Measurements from ENCODE around the gene EPC1.
"Not testable (repeated sequence)": the region's sequence is repeated elsewhere in the genome, so short reads cannot be mapped to it uniquely, and the experiment has no call there.

The EPC1 gene, protein sequence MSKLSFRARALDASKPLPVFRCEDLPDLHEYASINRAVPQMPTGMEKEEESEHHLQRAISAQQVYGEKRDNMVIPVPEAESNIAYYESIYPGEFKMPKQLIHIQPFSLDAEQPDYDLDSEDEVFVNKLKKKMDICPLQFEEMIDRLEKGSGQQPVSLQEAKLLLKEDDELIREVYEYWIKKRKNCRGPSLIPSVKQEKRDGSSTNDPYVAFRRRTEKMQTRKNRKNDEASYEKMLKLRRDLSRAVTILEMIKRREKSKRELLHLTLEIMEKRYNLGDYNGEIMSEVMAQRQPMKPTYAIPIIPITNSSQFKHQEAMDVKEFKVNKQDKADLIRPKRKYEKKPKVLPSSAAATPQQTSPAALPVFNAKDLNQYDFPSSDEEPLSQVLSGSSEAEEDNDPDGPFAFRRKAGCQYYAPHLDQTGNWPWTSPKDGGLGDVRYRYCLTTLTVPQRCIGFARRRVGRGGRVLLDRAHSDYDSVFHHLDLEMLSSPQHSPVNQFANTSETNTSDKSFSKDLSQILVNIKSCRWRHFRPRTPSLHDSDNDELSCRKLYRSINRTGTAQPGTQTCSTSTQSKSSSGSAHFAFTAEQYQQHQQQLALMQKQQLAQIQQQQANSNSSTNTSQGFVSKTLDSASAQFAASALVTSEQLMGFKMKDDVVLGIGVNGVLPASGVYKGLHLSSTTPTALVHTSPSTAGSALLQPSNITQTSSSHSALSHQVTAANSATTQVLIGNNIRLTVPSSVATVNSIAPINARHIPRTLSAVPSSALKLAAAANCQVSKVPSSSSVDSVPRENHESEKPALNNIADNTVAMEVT

DNA sequence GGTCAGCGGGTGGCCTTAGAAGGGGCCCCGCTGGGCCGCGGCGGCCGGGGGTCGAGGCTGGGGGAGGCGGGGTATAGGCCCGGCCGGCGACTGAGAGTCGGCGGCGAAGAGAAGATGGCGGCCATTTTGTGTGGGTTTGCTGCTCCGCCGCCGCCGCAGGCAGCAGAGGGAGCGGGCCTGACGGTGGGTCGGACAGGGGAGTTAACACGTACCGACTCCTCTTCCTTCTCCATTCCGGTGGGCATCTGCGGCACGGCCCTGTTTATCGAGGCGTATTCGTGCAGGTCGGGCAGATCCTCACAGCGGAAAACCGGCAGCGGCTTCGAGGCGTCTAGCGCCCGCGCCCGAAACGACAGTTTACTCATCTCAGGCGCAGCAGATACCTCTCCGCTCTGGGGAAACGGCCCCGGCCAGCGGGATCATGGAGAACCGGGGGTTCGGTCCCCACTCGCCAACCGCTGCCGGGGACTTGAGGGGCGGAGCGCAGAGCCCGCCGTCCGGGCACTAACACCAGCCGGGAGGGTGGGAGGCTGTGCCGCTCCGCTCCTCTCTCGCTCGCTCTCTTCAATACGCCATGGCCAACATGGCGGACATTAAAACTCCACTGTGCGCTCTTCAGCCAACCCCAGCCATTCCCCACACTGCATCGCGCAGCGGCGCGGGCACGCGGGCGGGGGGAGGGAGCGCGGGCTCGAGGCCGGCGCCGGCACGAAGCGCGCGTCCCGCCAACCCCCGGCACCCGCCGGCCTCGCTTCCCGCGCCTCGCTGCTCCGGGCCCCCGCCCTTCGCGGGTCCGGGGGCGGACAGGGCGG is at the start of gene EPC1:
Gene EPC1 (minus strand): TSS at position 608 of the 812 bp plus-strand sequence. CDS start 243 bp downstream, at position 365.
- Mint-ChIP-seq H3K9me3 (no peaks in the 10 kb centered on the region), H3K4me1 (peaks cover 61% of the 10 kb centered on the region), H3K27me3 (no peaks in the 10 kb centered on the region), H3K4me3 (peak within 1 kb of the TSS; percentile 96), H3K27ac (peak within 1 kb of the TSS; percentile 100), H3K36me3 (peaks cover 9% of the 10 kb centered on the region)
- peak; percentile 90 for ATAC-seq

DNA sequence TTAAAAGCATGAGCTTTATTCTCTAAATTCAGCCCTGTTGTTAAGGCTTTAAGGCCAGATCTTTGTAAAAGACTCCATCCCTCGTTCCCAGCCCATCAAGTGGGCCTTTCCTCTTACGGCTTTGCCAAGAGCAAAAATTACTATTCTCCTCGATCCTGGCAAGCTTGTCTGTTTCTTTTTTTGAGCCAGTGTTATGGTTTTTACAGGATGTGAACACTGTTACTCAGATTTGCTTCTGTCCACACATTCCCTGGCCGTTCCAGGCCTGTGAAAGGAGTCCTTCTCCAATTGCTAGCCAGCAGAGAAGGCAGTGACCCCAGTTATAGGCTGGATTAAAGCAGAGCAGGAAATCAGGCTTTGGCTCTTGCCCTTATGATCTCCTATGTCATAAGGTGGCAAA is 47.0 kb upstream of the EPC1 start:
- Mint-ChIP-seq H3K36me3 (no peaks in the 10 kb centered on the region), H3K4me3 (no peak overlapping the region), H3K27me3 (no peaks in the 10 kb centered on the region), H3K27ac (no peak overlapping the region), H3K9me3 (peaks cover 7% of the 10 kb centered on the region), H3K4me1 (no peaks in the 10 kb centered on the region)
- ATAC-seq: no peak

DNA sequence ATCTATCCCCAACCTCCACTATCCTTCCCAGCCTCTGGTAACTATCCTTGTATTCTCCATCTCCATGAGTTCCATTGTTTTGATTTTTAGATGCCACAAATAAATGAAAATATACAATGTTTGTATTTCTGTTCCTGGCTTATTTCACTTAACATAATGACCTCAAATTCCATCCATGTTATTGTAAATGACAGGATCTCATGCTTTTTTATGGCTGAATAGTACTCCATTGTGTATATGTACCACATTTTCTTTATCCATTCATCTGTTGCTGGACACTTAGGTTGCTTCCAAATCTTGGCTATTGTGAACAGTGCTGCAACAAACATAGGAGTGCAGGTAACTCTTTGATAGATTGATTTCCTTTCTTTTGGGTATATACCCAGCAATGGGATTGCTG is 45.3 kb upstream of the EPC1 start:
- H3K4me1 Mint-ChIP-seq, H3K9me3 Mint-ChIP-seq, H3K27ac Mint-ChIP-seq, H3K4me3 Mint-ChIP-seq, H3K27me3 Mint-ChIP-seq, H3K36me3 Mint-ChIP-seq, ATAC-seq: not testable (repeated sequence)

DNA sequence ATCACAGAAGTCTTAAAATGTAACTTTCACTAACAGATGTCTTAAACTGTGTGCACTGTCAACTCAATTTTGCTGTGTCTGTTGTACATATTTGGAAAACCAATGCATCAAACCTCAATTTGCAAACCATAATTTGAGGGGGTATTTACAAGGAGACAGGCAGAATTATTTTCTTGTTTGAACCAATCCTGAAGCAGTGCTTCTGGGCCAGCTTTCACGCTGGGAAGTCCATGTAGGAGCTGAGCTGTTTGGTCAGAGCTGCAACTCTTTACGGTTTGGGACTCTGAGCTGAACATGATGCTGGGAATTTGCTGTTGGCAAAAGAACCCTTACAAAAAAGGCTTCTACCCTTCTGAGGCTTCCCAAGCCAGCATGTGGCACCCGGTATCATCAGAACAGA is 43.2 kb upstream of the EPC1 start:
- Mint-ChIP-seq H3K4me3 (no peak overlapping the region), H3K4me1 (no peaks in the 10 kb centered on the region), H3K27me3 (no peaks in the 10 kb centered on the region), H3K9me3 (peaks cover 8% of the 10 kb centered on the region), H3K27ac (no peak overlapping the region), H3K36me3 (no peaks in the 10 kb centered on the region)
- ATAC-seq: no peak

DNA sequence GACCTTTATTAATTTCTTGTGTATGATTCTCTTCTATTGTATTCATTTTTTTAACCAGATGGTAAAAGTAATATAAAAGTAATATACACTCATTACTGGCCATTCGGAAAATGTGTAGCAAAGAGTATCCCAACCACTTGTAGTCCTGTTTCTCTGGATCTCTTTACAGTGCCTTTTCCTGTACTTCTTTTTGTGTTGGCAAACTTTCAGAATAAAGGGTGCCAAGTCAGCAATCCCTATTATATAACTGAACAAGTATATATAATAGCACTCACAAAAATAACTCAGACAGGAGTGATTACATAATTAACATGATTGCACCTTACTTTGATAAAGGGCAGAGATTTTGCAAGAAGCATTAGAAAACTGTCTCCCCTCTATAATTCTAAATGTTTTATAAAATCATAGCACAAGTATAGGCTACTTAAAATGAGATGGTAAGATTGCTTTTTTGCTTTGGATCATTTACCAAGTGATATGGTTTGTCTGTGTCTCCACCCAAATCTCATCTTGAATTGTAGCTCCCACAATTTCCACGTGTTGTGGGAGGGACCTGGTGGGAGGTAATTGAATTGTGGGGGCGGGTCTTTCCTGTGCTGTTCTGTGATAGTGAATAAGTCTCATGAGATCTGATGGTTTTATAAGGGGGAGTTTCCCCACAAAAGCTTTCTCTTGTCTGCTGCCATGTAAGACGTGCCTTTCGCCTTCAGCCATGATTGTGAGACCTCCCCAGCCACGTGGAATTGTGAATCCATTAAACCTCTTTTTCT is 41.5 kb upstream of the EPC1 start:
- Mint-ChIP-seq H3K27ac (no peak overlapping the region), H3K4me1 (no peaks in the 10 kb centered on the region), H3K27me3 (no peaks in the 10 kb centered on the region), H3K9me3 (peaks cover 8% of the 10 kb centered on the region), H3K36me3 (no peaks in the 10 kb centered on the region), H3K4me3 (no peak overlapping the region)
- no peak for ATAC-seq

DNA sequence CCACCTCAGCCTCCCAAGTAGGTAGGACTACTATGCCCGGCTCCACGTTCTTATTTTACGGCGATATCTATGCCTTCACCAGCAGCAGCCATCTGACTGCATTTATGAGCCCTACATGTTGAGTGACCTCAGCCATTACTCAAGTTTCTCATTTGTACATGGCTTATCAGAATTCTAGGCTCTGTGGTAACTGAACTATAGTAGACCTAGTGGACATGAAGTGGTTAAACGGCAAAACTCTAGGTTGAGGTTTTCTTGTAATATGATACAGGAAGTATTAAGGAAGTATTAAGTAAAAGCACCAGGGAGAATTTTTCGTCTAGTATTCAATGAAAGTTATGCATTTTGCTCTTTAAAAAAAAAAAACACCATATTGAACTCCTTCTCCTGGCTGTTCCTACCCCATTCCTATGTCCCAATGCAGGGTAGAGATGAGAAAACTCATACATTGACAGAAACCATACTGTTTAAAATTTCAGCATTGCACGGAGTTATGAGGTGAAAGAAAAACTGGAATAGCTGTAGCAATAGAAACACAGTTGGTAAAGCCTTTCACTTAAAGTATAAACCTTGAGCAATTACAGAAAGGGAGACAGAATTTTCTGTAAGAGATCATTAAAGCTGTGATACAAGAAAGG is 39.8 kb upstream of the EPC1 start:
- no peak overlapping the region for H3K4me3 Mint-ChIP-seq
- no peaks in the 10 kb centered on the region for H3K4me1 Mint-ChIP-seq
- H3K27me3 Mint-ChIP-seq: no peaks in the 10 kb centered on the region
- H3K36me3 Mint-ChIP-seq: no peaks in the 10 kb centered on the region
- no peak overlapping the region for H3K27ac Mint-ChIP-seq
- peaks cover 3% of the 10 kb centered on the region for H3K9me3 Mint-ChIP-seq
- ATAC-seq: no peak

DNA sequence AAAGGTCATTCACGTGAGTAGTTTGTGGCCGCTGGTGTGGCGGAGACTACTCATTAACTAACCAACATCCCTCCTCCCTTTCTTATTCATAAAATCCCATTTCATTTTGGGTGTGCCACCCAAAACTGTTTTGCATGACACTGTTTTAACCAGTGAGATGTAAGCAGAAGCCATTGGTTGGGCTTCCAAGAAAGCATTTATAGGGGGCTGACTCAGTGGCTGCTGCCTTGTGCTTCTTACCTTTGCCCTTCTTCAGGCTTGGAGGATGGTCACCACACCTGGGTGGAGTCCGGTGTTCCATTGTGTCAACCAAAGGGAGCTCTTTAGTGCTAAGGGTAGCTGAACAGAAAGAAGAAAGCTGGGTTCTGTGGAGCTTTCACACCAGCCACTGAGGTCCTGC is 37.2 kb upstream of the EPC1 start:
- H3K36me3 Mint-ChIP-seq: no peaks in the 10 kb centered on the region
- H3K27ac Mint-ChIP-seq: no peak overlapping the region
- H3K4me1 Mint-ChIP-seq: no peaks in the 10 kb centered on the region
- no peaks in the 10 kb centered on the region for H3K27me3 Mint-ChIP-seq
- H3K4me3 Mint-ChIP-seq: no peak overlapping the region
- H3K9me3 Mint-ChIP-seq: peaks cover 3% of the 10 kb centered on the region
- ATAC-seq: no peak

DNA sequence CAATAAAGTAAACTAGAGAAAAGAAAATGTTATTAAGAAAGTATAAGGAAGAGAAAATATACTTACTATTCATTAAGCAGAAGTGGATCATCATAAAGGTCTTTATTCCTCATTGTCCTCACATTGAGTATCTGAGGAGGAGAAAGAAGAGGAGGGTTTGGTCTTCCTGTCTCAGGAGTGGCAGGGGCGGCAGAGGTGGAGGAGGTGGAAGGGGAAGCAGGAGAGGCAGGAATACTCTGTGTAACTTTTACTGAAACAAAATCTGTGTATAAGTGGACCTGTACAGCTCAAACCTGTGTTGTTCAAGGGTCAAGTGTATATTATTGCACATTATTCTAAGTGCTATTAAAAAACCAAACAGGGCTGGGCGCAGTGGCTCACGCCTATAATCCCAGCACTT is 34.2 kb upstream of the EPC1 start:
- Mint-ChIP-seq H3K4me1 (no peaks in the 10 kb centered on the region), H3K27ac (no peak overlapping the region), H3K4me3 (no peak overlapping the region), H3K9me3 (no peaks in the 10 kb centered on the region), H3K36me3 (no peaks in the 10 kb centered on the region), H3K27me3 (no peaks in the 10 kb centered on the region)
- no peak for ATAC-seq

DNA sequence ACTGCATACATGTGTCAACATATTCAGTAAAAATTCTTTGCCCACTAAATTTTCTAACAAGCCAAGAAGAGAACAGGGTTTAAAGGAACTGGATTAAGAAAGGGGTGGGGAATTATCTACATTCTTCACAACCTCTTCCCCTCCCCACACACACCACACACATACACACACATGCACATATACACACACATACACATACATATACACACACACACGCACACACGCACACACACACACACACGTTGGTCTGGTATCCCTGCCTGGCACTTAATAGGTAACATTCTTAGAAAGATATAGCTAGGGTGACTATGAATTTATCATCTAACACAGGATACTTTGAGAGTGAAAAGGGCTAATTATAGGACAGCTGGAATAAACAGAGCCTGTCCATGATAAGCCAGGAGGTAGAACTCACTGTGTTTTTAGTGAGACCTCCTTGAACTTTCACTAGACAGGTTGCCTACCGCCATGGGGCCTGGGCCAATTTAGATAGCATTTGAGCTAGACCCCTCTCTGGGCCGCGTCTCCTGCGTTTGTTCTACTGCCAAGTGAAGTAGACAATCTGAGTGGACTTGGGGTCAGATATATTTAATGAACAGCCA is 33.1 kb upstream of the EPC1 start:
- Mint-ChIP-seq H3K4me1 (peaks cover 6% of the 10 kb centered on the region), H3K27ac (no peak overlapping the region), H3K9me3 (no peaks in the 10 kb centered on the region), H3K4me3 (no peak overlapping the region), H3K27me3 (no peaks in the 10 kb centered on the region), H3K36me3 (no peaks in the 10 kb centered on the region)
- ATAC-seq: no peak

DNA sequence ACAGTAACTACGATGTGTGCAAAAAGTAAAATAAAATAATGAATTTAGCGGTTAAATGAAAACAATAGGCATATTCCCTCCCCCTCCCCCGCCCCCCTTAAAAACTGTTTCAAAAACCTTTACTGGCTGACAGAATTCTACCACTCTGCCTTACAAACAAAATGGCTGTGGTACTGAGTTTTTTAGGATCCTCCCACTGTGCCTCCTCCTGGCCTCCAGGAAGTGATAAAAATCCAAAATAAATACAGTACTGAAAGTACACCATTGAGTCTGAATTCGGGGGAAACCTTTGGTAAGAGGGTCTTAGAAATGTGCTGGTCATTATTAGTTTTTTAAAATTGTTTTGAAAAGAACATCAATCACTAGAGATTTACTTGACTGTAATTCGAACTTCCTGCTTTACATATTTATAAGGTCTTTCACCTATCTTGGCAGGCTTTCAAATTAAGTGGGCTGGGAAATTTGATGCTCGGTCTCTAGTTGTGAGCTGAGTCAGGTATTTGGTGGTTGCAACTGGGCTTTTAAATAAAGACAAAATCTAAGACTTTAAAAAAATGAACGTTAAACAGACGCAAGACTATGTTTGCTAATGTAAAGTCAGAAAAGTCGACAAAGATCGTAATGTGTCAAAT is 32.5 kb upstream of the EPC1 start:
- Mint-ChIP-seq H3K4me3 (no peak overlapping the region), H3K27me3 (no peaks in the 10 kb centered on the region), H3K27ac (no peak overlapping the region), H3K4me1 (peaks cover 10% of the 10 kb centered on the region), H3K36me3 (no peaks in the 10 kb centered on the region), H3K9me3 (no peaks in the 10 kb centered on the region)
- peak; percentile 66 for ATAC-seq

DNA sequence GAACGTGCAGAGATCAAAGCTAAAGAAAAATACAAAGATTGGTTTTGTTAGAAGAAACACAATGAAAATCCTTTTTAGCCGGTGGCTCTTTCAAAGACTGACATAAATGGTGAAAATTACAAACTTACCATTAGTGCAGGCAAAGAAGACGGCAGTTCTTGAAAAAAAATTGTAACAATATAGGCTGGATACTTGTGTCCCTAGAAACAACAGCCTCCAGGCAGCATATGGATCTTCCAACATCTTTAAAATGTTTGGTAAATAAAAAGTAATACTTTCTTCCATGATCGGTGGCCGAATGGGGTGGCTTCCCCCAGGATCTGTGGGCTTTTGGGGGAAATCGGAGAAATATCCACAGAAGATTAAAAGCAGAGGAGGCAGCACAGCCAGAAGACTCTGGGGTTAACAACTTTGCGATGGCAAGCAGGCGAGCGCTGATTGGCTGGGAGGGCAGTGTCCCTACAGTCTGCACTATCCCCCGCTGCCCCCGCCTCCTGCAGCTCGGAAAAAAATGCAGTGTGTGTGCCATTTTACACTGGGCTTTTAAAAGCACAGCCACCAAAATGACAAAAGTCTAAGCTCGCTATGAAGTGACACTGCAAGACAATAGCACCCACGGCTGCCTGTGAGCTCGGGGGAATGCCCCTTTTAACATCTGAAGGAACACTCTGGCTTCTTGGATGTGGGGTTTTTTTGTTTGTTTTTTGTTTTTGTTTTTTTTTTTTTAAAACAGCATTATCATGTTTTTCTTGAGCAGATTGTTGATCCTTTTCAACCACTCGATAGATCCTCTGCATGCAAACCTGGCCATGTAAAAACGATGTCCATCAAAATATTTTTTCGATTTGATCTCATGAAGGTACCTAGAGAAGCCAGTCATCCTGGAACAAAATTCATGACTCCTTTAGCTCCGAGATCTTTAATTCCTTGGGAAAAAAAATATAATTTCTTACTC is 31.7 kb upstream of the EPC1 start:
- H3K4me3 Mint-ChIP-seq: no peak overlapping the region
- H3K27me3 Mint-ChIP-seq: no peaks in the 10 kb centered on the region
- H3K9me3 Mint-ChIP-seq: peaks cover 2% of the 10 kb centered on the region
- H3K36me3 Mint-ChIP-seq: no peaks in the 10 kb centered on the region
- ATAC-seq: peak; percentile 99
- peaks cover 14% of the 10 kb centered on the region for H3K4me1 Mint-ChIP-seq
- no peak overlapping the region for H3K27ac Mint-ChIP-seq

DNA sequence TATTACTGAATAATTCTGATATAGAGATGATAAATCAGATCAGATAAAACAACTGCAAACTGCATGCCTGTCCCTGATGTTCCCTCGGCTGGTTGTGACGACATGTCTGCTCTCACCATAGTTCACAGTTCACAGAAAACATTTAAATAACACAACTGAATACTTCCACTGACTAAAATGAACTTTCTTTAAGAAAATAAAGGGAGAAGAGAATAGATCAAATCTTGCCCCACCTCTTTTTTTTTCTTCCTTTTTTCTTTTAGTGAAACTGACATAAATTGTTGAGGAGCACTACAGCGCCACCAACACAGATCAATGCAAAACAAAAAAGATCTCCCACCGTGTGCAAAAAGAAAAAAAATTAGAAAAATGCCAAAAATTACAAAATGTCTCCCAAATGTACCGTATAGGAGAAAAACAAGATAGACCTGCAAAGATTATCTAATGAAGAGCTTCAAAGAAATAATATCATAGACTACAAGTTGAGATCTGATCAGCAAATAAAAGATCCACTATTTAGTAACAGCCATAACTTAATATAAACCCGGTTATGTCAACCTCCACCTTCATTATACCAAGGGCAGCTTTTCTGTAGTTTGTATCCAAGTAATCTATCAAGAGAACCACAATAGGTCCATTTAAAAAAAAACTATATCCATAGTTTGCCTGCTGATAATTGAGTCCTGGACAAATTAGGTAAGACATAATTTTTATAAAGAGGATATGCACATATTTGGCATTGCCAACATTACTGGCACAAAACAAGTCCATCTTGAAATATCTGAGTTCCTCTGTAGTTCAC is 30.7 kb upstream of the EPC1 start:
- Mint-ChIP-seq H3K27ac (no peak overlapping the region), H3K4me1 (peaks cover 14% of the 10 kb centered on the region), H3K9me3 (peaks cover 2% of the 10 kb centered on the region), H3K27me3 (no peaks in the 10 kb centered on the region), H3K4me3 (no peak overlapping the region), H3K36me3 (no peaks in the 10 kb centered on the region)
- ATAC-seq: no peak

All from stimulated activated memory B cell treated with anti-CD40 and anti-IgM and Interleukin-4, amounts not matched to agents 10 μg/mL and 1 μg/mL and 100 μg/mL, for 72 hours (primary cell).